Adrenal gland (tissue), 5 donors: ENCODE data around the gene ENPP6.

Source experiments
- POLR2A ChIP-seq, 2 donors: fragments of 450-650 bp; IDR thresholded peaks; one replicate each; pipeline ENCODE4 v1.6.1; 2017; ENCODE audit warnings: antibody characterized with exemption in 2 of 2, mild to moderate bottlenecking in 2 of 2, moderate library complexity in 1 of 2
- TF ChIP-seq, protein P1 (sequence below), 6 experiments: fragments of 450-650 bp in 4 of 6; fragments of 200-600 bp in 2 of 6; sonication (generic) in 1 of 6; IDR thresholded peaks; 1 replicate in 5 of 6; 2 replicates in 1 of 6; pipeline versions ENCODE4 v1.5.1 to v1.8.0; 2016 to 2021; ENCODE audit warnings: antibody characterized with exemption in 6 of 6, mild to moderate bottlenecking in 2 of 6, moderate library complexity in 1 of 6
- donor health status: DM: no; HTN: no; CAD: no.

- TF ChIP-seq, protein P1, sequence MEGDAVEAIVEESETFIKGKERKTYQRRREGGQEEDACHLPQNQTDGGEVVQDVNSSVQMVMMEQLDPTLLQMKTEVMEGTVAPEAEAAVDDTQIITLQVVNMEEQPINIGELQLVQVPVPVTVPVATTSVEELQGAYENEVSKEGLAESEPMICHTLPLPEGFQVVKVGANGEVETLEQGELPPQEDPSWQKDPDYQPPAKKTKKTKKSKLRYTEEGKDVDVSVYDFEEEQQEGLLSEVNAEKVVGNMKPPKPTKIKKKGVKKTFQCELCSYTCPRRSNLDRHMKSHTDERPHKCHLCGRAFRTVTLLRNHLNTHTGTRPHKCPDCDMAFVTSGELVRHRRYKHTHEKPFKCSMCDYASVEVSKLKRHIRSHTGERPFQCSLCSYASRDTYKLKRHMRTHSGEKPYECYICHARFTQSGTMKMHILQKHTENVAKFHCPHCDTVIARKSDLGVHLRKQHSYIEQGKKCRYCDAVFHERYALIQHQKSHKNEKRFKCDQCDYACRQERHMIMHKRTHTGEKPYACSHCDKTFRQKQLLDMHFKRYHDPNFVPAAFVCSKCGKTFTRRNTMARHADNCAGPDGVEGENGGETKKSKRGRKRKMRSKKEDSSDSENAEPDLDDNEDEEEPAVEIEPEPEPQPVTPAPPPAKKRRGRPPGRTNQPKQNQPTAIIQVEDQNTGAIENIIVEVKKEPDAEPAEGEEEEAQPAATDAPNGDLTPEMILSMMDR (IDR thresholded peaks at IDR 0.05), result no peak
- TF ChIP-seq POLR2A (IDR thresholded peaks at IDR 0.05), result no peak
Measured at GRCh38 chr4:184169225-184169867, 48.3 kb downstream of the ENPP6 start.
